Mucosa of gallbladder (tissue), 1 donor: ENCODE results near the gene NDUFB5. TPM values are rescaled to one million over a fixed set of nuclear protein-coding genes. Genes with fewer than 3 reads are reported as not detected.

Experiments used
- total RNA-seq: library from RNA; stranded (reverse); gene quantifications from one replicate; pipeline ENCODE4 v1.2.1, GENCODE V29; 2021
- donor health status: DM: no; HTN: no; CAD: no.

Gene NDUFB5
- total RNA-seq, 1 donor from 2014 or later = 103 TPM

Other genes starting within 250 kb of the NDUFB5 start
- gene GNB4, start 153.3 kb upstream of the NDUFB5 start, total RNA-seq = 14.5 TPM
- 25.6 TPM for gene ACTL6A, start 41.9 kb upstream of the NDUFB5 start, total RNA-seq
- 22.4 TPM for gene MRPL47, start 156 bp upstream of the NDUFB5 start, total RNA-seq
- gene USP13, start 48.2 kb downstream of the NDUFB5 start, total RNA-seq = 9.4 TPM